ENCODE results near the gene AGTRAP. TPM values are rescaled to one million over a fixed set of nuclear protein-coding genes. Genes with fewer than 3 reads are reported as not detected.

AGTRAP gene
- total and polyA plus RNA-seq, 2 experiments from 2014 or later: 58.6 to 94.0 TPM

DNA sequence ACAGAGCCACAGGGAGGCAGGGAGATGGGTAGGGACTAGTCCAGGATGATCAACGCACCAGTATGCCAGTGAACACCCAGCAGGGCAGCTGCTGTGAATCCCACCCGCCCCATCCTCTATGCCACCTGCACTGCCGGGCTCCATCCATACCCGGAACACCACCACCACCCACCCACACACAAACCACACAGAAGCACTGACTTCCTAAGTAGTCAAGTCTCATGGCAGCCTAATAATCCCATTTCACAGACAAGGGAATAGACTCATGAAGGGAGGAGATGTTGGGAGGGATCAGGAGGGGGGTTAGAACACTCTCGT lies 38.1 kb upstream of the AGTRAP start:
- TF ChIP-seq, protein P1, sequence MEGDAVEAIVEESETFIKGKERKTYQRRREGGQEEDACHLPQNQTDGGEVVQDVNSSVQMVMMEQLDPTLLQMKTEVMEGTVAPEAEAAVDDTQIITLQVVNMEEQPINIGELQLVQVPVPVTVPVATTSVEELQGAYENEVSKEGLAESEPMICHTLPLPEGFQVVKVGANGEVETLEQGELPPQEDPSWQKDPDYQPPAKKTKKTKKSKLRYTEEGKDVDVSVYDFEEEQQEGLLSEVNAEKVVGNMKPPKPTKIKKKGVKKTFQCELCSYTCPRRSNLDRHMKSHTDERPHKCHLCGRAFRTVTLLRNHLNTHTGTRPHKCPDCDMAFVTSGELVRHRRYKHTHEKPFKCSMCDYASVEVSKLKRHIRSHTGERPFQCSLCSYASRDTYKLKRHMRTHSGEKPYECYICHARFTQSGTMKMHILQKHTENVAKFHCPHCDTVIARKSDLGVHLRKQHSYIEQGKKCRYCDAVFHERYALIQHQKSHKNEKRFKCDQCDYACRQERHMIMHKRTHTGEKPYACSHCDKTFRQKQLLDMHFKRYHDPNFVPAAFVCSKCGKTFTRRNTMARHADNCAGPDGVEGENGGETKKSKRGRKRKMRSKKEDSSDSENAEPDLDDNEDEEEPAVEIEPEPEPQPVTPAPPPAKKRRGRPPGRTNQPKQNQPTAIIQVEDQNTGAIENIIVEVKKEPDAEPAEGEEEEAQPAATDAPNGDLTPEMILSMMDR (IDR thresholded peaks at IDR 0.05; ENCODE audit: low read depth, low read length): no peak
- Histone ChIP-seq H3K27ac (no peak overlapping the region), H3K36me3 (no peaks in the 10 kb centered on the region), H3K4me3 (no peak overlapping the region), H3K9me3 (ENCODE audit: low read depth) (no peaks in the 10 kb centered on the region), H3K27me3 (peaks cover 20% of the 10 kb centered on the region), H3K4me1 (ENCODE audit: low read depth) (no peaks in the 10 kb centered on the region)
- no peak for DNase-seq (ENCODE audit: low read depth in 1 of 2, low spot score in 1 of 2)

DNA sequence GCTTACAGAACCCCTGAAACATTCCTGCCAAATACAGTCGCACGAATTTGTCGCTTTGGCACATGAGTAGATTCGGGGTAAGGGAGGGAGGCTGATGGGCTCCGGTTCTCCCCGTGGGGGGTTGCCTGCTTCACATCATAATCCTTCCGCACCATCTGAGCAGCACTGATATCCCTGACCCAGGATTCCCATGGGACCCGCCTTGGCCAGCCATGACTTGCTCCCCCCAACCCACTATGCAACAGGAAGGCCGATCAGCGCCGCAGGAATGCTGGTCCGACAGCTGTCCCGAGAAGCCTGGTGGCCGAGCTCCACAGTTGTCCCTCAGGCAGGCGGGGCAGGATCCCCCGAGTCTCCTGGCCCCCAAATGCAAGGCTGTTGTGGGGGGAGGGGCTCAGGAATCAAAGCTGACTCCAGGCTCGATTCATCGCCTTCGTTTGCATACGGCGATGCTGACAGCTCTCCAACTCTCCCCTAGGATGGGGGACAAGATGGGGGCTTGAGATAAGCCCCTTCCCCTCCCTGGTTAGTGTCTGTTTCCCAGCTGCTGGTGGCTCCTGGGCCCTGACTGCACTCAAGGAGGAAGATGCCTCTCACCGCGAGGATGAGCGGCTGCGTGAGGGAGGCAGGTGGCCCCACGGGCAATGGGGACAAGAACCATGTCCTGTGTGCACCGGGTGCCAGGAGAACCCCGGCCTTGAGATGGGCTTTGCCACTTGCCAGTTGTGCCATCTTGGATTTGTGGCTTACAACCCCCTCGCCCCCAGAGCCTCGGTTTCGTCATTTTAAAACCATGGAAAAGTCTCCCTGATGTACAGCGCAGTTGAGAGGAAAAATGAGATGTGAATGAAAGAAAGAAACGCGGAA lies 35.1 kb upstream of the AGTRAP start:
- TF ChIP-seq, protein P1 (IDR thresholded peaks at IDR 0.05; ENCODE audit: low read depth, low read length): no peak
- Histone ChIP-seq H3K4me1 (ENCODE audit: low read depth) (no peaks in the 10 kb centered on the region), H3K9me3 (ENCODE audit: low read depth) (no peaks in the 10 kb centered on the region), H3K27ac (no peak overlapping the region), H3K4me3 (no peak overlapping the region), H3K36me3 (no peaks in the 10 kb centered on the region), H3K27me3 (no peaks in the 10 kb centered on the region)
- no peak for DNase-seq (ENCODE audit: low read depth in 1 of 2, low spot score in 1 of 2)

DNA sequence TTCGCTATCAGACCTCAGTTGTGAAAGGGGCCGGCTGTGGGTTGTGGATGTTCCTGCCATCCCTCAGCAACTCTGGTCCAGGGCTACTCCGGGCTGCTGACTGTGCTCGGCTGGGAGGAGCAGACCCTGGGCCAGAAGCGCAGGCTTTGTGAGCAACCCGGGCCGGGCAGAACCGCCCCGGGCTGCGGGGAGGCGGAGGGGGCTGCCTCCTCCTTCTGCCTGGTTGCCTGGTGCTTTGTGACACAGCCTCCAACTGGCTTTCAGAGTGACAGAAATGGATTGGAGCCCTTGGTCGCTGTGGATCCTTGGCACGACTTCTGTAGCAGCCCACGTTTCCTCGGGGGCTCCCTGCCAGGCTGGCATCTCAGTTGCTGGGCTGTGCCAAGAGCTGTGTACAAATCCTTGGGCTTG lies 34.4 kb upstream of the AGTRAP start:
- Histone ChIP-seq H3K4me1 (ENCODE audit: low read depth) (no peaks in the 10 kb centered on the region), H3K4me3 (no peak overlapping the region), H3K36me3 (no peaks in the 10 kb centered on the region), H3K27me3 (no peaks in the 10 kb centered on the region), H3K9me3 (ENCODE audit: low read depth) (no peaks in the 10 kb centered on the region), H3K27ac (no peak overlapping the region)
- no peak for DNase-seq (ENCODE audit: low read depth in 1 of 2, low spot score in 1 of 2)
- TF ChIP-seq, protein P1 (IDR thresholded peaks at IDR 0.05; ENCODE audit: low read depth, low read length): no peak

DNA sequence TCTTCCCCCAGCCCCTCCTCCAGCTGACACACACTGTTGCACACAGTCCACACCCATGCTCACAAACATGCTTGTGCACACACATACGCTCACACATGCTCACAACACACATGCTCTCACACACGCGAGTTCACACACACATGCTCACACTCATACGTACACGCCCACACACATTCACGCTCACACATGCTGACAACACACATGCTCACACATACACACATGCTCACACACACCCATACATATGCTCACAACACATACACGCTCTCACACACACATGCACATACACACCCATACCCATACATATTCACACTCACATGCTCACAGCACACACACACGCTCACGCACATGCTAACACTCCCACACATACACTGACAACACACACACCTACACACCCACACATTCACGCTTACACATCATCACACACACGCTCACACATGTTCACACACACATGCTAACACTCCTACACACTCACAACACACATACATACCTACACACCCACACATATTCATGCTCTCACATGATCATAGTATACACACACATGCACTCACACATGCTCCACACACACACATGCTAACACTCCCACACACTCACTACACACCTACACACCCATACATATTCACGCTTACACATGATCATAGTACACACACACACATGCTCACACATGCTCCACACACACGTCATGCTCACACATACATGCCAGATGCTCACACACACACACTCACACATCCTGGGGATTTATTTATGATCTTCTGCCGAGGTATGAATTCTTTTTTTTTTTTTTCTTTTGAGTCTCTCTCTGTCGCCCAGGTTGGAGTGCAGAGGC lies 33.7 kb upstream of the AGTRAP start:
- H3K36me3 ChIP-seq: no peaks in the 10 kb centered on the region
- no peaks in the 10 kb centered on the region for H3K27me3 ChIP-seq
- no peak overlapping the region for H3K27ac ChIP-seq
- H3K4me1 ChIP-seq (ENCODE audit: low read depth): no peaks in the 10 kb centered on the region
- H3K9me3 ChIP-seq (ENCODE audit: low read depth): no peaks in the 10 kb centered on the region
- H3K4me3 ChIP-seq: no peak overlapping the region
- no peak for DNase-seq (ENCODE audit: low read depth in 1 of 2, low spot score in 1 of 2)
- TF ChIP-seq, protein P1 (IDR thresholded peaks at IDR 0.05; ENCODE audit: low read depth, low read length): no peak

DNA sequence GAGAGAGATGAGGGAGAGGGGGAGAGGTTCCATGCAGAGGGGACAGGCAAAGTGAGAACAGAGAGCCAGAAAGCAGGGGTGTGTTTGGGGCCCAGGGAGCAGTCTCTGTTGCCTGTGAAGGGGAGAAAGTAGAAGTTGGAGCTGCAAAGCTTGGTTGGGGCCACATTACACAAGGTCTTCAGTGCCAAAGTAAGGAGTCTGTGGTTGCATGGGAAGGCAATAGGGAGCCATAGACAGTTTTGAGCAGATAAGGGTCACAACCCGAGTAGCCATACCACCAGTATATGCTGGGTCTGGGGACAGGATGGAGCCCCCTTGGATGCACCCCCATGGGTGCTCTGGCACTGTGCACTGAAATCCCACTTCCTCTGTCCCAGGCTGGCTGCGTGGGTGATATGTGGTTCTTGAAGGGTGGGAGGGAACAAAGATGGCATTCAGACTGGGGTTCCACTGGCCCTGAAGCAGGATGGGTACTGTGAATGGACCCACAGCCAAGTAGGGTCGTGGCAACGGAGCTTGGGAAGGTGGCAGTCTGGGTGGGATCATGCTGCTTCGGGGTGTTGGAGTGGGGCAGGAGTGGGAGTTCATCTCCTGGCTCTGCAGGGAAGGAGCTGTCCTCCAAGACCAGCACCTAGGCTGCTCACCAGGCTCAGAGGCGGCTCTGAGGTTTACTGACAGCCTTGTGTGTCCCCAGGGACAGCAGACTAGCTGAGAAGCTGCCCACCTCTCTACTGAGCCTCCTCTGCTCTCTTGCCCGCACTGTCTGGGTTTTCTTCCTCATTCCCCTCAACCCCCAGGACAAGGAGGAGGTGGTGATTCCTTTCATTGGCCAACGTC lies 32.4 kb upstream of the AGTRAP start:
- H3K4me3 ChIP-seq: no peak overlapping the region
- TF ChIP-seq, protein P1 (IDR thresholded peaks at IDR 0.05; ENCODE audit: low read depth, low read length): no peak

More for the DNA sequence above, 32.4 kb upstream of the AGTRAP start:
- no peaks in the 10 kb centered on the region for H3K9me3 ChIP-seq (ENCODE audit: low read depth)
- no peaks in the 10 kb centered on the region for H3K27me3 ChIP-seq
- no peak overlapping the region for H3K27ac ChIP-seq
- DNase-seq (ENCODE audit: low read depth in 1 of 2, low spot score in 1 of 2): no peak
- peaks cover 11% of the 10 kb centered on the region for H3K4me1 ChIP-seq (ENCODE audit: low read depth)
- H3K36me3 ChIP-seq: no peaks in the 10 kb centered on the region
